ENCODE results near the gene PHKB.
"Not testable (repeated sequence)": the region's sequence is repeated elsewhere in the genome, so short reads cannot be mapped to it uniquely, and the experiment has no call there.

PHKB gene

DNA sequence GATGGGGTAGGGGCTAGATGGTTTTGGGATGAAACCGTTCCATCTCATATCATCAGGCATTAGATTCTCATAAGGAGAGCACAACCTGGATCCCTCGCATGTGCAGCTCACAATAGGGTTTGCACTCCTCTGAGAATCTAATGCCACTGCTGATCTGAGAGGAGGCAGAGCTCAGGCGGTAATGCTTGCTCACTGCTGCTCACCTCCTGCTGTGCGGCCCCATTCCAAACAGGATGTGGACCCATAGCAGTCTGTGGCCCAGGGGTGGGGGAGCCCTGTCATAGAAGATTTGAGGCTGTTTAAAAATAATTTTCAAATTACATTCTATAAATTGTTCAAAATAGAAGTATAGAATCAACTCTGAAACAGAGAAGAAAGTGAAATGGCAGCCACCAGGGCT lies 50.8 kb downstream of the PHKB start:
- no peak for DNase-seq

DNA sequence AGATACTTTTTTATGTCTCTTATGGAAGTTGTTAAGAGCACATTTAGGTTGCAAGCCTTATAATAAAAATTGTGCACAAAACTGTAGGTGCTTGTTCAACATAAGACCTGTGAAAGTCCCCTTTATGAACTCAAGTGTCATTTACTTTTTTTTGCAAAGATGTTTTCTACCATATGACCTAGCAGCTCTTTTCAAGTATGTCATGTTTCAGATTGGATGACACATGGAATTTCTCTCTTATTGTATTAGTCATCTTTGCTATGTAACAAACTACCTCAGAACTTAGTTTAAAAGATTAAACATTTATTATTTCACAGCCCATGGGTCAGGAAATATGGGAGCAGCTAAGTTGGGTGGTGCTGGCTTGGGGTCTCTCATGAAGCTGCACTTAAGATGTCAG lies 57.9 kb downstream of the PHKB start:
- no peak for DNase-seq

DNA sequence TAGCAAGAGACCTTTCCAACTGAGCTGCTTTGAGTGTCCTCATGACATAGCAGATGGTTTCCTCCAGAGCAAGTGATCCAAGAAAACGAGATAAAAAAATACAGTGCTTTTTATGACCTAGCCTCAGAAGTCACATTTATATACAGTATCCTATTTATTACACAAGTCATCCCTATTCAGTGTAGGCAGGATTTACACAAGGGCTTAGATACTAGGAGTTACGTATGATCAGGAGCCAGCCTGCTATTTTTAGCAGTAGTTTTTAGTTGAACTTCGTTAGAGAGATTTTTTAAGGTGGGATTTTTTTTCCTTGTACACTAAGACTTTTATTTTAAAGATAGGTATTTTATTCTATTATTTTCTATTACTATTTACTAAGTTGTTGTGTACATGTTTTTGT lies 58.4 kb downstream of the PHKB start:
- DNase-seq = no peak

GRCh38 chr16:47519996-47520679 lies 59.0 kb downstream of the PHKB start:
- DNase-seq = no peak

DNA sequence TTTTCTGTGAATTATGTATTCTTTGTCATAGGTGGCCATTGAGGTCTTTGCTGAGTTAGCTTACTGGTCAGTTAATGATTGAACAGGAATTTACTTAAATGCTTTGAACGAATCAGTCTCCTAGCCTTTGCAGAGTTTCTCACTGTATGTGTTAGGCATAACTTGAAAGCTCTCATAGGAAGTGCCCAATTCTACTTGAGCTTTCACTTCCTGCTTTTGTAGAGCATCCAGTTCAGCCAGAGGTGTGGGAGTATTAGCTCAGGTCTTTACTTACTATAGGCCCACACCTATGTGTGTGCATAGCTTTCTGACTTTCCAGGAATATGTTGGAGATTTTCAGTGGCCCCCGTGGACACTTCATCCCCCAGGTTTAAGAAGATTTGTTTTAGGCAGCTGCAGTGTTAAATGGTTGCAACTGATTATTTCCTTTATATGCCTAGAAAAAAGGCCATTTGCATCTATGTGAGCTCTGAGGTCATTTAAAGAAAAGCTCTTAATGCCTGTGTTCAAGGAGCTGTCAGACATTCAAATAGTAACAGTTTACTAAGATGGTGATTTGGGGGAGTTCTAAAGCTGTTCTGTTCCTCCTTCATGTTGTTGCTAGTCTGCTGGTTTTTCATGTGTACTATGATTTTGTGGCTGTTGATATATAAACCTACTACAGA lies 62.3 kb downstream of the PHKB start:
- DNase-seq = no peak

DNA sequence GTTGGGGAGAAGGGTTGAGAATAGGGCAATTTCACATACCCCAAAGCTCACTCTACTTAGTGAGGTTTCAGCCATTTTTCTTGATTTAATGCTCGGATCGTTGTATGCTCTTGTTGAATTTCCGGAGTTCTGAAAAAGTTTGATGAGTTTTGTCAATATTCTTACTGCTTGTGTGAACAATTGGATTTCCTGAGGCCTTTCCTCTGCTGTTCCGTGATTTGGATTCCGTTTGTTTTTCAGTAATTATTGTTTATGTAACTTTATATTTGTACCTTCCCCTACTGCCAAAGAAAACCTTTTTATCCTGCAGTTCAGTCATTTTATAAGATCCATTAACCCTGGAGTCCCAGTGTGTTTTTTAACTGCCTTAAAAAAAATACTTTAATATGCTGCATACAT lies 62.9 kb downstream of the PHKB start:
- DNase-seq = no peak

DNA sequence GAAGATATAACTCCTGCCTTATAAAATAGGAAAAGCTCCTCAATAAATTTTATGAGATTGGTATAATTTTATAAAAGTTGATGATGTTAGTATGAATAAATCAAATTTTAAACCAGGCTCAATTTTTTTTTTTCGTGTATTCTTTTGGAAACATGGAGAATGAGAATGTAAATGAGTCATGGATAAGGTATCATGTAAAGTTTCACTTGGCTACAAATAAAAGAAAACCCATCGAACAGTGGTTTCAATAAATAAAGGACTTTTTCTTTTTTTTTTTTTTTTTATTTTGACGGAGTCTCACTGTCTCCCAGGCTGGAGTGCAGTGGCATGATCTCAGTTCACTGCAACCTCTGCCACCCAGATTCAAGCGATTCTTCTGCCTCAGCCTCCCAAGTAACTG lies 67.3 kb downstream of the PHKB start:
- no peak for DNase-seq

- DNase-seq = no peak
These were observed 72.7 kb downstream of the PHKB start for GRCh38 chr16:47533744-47534292.

DNA sequence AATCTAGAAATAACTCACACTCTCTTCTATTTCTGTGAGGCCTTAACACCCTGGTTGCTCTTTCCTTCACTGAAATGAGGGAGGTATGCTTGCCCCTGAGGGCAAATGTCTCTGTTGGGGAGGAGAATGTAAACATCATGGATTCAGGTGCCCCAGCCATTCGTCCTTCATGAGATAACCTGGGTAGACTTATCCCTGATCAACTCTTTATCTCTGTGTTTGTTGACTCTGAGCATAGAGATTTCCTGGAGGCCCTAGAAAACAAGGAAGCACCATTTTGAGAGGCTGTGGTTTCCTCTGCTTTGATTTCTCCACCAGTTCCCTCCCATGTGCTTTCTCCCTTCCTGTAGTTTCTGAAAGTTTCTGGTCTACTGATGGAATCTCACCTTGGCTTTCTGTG lies 77.3 kb downstream of the PHKB start:
- DNase-seq = no peak

- not testable (repeated sequence) for DNase-seq
These were observed 78.9 kb downstream of the PHKB start for GRCh38 chr16:47539707-47540670.

DNA sequence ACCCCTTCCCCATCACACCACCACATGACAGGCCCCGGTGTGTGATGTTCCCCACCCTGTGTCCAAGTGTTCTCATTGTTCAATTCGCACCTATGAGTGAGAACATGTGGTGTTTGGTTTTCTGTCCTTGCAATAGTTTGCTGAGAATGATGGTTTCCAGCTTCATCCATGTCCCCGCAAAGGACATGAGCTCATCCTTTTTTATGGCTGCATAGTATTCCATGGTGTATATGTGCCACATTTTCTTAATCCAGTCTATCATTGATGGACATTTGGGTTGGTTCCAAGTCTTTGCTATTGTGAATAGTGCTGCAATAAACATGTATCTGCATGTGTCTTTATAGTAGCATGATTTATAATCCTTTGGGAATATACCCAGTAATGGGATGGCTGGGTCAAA lies 80.0 kb downstream of the PHKB start:
- DNase-seq = not testable (repeated sequence)

DNA sequence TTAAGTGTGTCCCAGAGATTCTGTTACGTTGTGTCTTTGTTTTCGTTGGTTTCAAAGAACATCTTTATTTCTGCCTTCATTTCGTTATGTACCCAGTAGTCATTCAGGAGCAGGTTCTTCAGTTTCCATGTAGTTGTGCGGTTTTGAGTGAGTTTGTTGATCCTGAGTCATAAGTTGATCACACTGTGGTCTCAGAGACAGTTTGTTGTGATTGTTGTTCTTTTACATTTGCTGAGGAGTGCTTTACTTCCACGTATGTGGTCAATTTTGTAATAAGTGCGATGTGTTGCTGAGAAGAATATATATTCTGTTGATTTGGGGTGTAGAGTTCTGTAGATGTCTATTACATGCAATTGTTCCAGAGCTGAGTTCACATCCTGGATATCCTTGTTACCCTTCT lies 83.1 kb downstream of the PHKB start:
- DNase-seq = not testable (repeated sequence)

GRCh38 chr16:47551185-47551584 lies 90.1 kb downstream of the PHKB start:
- DNase-seq = not testable (repeated sequence)

GRCh38 chr16:47551767-47552166 lies 90.6 kb downstream of the PHKB start:
- DNase-seq = not testable (repeated sequence)

DNA sequence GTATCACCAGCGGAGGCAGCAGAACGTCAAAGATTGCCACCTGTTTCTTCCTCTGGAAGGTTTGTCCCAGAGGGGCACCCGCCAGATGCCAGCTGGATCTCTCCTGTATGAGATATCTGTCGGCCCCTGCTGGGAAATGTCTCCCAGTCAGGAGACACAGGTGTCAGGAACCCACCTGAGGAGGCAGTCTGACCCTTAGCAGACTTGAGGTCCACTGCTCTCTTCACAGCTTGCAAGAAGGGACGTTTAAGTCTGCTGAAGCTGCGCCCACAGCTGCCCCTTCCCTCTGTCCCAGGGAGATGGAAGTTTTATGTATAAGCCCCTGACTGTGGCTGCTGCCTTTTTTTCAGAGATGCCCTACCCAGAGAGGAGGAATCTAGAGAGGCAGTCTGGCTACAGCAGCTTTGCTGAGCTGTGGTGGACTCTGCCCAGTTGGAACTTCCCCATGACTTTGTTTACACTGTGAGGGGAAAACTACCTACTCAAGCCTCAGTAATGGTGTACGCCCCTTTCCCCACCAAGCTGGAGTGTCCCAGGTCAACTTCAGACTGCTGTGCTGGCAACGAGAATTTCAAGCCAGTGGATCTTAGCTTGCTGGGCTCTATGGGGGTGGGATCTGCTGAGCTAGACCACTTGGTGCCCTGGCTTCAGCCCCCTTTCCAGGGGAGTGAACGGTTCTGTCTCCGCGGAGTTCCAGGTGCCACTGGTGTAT lies 92.9 kb downstream of the PHKB start:
- DNase-seq = no peak

DNA sequence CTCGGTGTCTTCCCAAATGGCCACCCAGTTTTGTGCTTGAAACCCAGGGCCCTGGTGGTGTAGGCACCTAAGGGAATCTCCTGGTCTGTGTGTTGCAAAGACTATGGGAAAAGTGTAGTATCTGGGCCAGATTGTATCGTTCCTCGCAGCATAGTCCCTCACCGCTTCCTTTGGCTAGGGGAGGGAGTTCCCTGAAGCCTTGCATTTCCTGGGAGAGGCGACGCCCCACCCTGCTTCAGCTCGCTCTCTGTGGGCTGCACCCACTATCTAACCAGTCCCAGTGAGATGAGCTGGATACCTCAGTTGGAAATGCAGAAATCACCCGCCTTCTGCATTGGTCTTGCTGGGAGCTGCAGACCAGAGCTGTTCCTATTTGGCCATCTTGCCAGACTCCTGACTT lies 93.5 kb downstream of the PHKB start:
- not testable (repeated sequence) for DNase-seq

DNA sequence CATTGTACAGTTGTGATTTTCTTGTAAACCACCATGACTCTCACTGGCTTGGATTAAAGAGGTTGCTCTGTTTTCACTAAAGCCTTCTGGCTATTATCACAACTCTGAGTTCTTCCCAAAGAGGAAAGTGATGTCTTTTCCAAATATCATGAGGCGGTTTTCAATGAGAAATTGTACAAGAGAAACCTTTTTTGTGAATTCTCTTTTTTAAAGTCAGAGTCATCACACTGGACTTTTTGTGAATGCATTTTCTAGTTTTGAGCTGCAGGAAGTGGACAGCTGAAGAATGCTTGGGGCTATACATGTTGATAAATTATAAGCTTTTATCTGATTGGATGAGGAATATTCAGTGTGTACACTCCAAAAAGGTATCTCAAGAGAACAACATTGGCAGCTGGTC lies 100.2 kb downstream of the PHKB start:
- no peak for DNase-seq

- no peak for DNase-seq
These were observed 101.2 kb downstream of the PHKB start for GRCh38 chr16:47562366-47562765.

DNA sequence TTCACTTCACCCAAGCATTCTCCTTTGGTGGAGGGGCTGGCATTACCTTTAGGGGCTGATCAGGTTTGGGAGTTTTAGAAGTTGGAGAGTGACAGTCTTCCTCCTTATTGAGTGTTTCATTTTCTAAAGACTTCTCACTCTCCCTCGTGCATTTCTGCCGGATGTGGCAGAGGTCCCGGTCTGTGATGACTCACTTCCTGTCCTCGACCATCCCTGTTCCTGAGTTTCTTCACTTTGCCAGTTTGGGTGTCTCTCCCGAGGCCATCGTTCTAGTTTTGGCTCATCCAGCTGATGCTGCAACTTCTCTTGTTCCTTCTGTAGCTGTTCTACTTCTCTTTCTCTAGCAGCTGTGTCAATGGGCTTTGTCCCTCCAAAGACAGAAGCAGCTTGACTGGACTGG lies 104.3 kb downstream of the PHKB start:
- no peak for DNase-seq

- DNase-seq = no peak
These were observed 106.2 kb downstream of the PHKB start for GRCh38 chr16:47567321-47567720.

DNA sequence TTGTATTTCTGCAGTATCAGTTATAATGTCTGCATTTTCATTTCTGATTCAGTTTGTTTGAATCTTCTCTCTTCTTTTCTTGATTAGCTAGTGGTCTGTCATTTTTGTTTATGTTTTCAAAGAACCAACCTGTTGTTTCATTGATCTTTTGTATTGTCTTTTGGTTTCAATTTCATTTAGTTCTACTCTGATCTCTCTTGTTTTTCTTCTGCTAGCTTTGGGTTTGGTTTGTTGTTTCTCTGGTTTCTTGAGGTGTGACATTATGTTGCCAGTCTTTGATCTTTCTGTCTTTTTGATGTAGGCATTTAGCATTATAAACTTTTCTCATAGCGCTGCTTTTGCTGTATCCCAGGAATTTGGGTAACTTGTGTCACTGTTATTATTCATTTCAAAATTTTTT lies 107.2 kb downstream of the PHKB start:
- DNase-seq = no peak

GRCh38 chr16:47571049-47571448 lies 109.9 kb downstream of the PHKB start:
- no peak for DNase-seq

DNA sequence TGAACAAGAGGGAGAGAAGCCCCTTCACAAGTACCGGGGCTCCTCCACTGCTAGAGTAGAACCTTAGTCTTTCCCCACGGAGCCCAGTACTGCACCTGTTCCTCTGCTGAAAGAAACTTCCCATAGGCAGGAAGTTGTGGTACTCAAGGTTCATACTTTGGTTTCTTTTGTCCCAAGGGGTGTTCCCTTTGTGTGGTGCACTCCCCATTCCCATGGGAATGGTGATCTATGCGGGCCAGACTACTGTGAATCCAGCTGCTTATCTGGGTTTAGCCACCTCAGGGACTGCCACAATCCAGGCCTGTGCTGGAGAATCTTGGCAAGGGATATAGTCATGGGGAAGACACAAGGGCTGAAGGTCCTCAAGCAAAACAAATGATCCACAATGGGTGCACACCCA lies 110.6 kb downstream of the PHKB start:
- DNase-seq = no peak
